HG02588 (cell line): ENCODE measurements around the gene DPYSL3.

Experiments
- ATAC-seq: cut with Tn5 transposase; IDR thresholded peaks from one replicate; pipeline ENCODE4 v1.9.1; 2021; ENCODE audit warnings: mild to moderate bottlenecking, moderate library complexity; ENCODE audit not compliant: unreplicated experiment

DPYSL3 gene

DNA sequence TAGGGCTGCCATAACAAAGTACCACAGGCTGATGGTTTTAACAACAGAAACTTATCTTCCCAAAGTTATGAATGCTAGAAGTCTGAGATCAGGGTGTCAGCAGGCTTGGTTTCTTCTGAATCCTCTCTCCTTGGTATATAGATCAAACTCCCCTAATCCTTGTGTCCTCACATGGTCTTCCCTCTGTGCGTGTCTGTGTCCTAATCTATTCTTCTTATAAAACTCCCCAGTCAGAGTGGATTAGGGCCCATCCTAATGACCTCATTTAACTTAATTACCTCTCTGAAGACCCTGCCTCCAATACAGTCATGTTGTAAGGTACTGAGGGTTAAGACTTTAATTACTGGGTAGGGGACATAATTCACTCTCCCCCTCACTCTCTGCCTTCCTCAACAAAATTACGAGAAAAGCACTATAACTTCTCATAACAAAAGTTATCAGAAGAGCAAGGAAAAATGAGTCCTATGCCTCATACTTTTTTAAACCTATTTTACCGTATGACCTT is 68.6 kb downstream of the DPYSL3 start:
- no peak for ATAC-seq

DNA sequence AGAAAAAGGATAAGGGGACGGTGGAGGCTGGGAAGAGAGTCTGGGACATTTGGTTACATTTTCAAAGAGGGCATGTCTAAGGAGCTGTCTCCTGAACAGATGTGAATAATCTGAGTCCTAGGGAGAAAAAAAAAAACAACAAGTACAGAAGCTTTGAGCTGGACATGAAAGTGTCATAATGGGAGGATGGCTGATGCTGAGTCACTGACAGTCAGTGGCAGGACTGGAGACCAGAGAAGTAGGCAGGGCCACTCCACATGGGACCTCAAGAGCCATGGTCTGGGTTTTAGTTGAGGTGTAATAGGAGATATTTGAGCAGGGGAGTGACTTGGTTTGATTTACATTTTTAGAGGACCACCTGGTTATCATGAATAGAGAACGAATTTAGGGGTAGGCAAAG is 70.6 kb downstream of the DPYSL3 start:
- ATAC-seq: no peak

DNA sequence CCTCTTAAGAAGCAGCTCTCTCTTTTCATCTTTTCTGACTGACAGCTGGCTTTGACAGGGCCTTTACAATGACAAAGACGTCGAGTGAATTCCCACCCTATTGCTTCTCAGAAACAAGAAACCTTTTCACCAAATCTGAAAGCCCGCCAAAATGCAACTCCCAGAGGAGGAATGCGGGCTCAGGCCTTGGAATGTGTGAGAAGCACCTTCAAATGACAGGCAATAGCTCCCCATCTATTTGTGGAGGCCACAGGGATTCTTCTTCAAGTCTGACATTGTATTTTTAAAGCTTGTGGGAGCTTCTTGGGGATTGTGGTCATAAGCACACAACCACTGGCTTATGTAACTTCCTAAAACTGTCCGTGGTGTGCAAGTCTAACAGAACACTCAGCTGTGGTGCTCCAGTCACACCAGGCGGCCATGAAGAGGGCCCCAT is 72.7 kb downstream of the DPYSL3 start:
- ATAC-seq: no peak

DNA sequence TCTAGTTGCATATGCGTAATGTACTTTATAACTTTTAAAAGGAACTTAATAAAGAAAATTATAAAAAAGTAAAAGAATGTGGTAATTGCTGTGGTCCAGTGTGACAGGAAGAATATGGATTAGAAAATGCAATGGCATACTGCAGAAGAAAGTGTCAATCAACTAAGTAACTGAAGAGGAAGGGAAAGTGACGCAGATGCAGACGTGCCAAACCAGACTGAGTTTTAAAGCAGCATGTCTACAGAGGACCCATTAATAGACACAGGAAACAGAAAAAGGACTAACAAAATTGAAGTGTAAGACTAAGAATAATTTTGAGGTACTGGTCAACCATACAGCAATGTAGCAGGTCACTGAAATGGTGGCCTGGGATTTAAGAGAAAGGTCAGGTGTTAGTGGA is 73.3 kb downstream of the DPYSL3 start:
- ATAC-seq: no peak

DNA sequence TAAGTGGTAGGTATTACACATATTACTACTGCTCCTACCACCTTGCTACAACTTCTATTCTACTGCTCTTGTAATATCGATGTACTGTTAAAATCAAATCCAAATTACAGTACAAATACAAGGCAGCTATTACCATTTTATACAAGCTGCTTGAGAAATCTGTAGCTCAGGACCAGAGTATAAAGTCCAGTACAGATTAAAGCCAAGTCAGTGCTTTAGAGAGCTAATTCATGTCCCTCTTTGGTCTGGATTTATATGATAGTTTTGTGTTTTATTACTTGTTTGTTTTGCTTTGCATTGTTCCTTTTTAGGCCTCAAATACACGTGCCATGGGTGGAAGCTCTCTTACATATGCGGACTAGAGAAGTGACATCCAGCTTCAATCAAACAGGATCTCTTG is 75.8 kb downstream of the DPYSL3 start:
- no peak for ATAC-seq

DNA sequence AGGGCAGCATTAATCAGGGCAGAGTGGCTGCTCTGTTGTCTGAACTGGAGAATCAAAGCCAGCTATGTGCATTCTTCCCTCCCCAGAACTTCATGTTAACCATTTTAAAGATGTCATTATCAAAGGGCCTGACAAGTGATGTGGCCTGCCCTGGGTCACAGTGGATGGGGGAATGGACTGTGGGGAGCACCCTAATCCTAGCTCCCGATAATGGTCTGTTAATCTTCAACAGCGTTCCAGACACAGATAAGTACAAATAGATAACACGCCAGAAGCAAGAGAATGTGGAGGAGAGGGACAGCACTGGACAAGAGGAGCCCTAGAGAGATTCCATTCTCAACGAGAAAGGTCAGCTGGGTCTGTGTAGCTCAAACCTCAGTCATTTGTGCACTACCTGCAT is 77.5 kb downstream of the DPYSL3 start:
- ATAC-seq: no peak

DNA sequence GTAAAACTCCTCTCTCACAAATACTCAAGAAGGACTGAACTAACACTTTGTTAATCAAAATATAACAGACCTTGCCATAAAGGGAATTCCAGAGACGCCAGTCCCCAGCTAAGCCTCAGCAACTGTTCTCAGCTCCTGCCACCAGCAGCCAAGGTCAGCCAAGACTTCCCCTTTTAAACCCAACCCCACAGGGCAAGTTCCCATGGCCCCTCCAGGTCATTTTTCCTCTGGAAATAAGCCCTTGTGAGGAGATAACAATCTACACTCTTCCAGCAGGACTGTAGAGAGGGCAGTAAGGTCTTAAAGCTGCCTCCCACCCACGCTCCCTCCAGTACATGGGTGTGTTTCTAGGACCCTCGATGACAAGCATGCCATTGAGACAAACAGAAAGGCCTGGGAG is 78.3 kb downstream of the DPYSL3 start:
- no peak for ATAC-seq

DNA sequence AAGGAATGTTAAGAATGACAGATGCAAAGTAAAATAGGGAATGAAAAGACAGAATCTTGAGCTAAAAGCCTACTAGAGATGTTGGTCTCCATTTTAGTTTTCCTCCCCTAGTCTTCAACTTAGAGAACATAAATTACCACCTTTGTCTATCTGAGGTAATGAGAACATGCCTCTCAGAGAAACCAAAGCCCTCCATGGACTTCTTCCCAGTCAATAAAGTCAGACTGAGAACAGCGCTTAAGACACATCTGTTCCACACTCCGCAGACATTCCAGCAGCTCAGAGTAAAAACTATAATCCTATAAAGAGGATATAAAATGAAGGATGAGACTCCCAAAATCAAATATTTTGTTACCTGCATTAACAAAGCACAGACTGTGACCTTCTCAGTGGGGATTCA is 79.2 kb downstream of the DPYSL3 start:
- ATAC-seq: no peak

DNA sequence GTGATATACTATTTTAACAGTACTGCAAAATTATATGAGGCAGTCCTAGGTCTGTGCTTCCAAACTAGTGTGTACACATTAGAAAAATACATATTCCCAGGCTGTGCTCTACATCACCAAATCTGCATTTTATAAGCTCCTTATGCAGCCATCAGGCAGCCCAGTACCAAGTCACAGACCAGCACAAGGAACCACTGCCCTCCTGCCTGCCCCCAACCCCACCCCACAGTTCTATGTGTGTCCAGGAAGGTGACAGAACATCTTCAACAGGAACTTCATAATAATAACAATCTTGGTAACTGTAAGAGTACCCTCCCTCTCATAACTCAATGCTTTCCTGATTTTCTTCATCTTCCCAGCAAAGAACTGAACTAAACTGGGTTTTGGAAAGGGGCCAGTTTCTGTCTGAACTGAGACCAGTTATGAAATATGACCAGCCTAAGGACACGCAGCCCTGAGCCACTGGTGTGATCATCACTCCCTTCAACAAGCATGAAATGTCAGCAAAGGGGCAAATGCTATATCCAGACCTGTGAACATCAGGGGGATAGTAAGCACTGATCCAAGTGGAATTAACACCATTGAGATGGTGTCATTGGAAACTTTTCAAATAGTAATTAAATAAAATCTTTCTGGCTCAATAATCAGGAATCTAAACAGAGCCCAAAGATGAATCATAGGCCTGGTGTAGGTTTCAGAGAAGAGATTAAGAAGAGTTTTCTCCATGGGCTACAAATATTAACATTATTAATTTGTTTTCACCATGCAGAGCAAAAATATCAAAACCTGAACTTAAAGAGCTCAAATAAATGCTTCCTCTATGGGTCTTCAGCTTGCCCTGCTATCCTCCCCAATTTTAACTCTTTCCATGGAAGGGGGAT is 82.1 kb downstream of the DPYSL3 start:
- no peak for ATAC-seq

DNA sequence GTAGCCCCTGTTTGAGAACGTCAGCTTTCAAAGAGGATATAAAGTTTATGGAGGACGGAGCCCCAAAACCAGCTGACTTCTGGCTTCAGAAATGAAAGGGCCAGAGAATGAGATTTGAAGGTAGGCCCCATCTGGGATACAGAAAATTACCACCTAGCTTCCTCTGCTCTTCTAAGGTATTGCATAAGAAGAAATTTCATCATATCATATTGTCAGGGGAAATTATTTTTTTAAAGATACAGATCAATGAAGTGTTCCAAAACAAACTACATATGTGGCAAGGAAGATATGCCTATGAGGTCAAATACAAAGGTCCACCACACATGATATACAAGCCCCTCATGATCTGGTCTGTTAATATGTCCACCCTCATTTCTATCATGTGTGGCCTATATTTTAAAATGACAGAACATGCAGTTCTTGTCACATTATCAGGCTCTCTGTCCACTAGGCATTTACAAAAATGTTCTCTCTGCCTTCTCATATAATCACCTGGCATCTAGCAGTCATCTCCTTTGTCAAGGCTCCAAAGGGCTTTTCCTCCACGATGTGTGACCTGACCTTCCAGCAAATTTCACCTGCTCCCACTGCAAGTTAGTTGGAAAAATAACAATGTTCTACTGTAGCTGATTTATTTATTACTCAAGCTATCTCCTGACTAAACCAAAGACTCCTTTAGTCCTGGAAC is 83.1 kb downstream of the DPYSL3 start:
- ATAC-seq: no peak

DNA sequence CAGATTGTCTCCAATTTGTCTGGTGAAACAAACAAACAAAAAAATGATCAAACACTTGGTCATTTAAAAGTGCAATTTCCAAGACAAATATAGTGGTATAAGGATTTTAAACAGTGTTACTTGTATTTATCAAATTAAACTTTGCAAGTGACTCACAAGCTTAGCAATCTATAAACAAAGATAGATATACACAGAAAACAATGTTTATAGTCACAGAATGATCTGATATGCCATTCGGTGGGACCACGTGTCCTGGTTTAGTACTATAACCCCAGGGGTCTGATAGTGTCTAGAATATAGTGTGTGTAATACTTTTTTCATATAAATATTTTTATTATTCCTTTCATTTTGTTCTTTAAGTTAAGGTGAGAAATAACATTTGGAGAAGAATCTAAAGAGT is 91.3 kb downstream of the DPYSL3 start:
- ATAC-seq: no peak

DNA sequence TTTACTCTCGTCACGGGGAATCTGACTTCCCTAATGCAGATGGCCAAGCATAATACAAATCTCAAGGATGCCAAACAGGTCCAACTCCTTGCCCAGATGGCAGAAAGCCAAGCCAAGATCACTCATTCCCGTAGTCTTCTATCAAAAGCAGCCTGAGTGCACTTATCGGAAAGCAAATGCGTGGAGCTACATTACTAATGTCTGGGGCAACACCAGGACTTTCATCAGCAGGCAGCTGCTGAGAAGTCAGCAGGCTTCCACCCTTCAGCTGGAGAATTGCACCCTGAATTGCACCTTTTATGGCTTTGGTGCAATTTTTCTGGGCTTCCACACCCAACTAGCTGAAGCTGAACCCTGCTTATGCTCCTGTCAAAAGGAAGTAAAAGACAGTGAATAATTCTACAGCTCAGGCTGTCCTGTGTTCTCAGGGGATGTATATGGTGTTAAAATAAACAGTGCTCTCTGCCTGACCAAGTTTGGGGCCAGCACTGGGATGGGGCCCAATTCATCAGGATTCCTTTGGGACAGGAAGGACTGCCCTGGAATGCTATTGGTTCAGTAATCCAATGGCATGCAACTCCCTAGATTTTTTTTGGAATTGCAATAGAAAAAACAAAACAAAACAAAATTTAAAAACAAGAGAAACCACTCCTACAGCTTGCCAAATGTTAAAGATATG is 92.6 kb downstream of the DPYSL3 start:
- no peak for ATAC-seq

DNA sequence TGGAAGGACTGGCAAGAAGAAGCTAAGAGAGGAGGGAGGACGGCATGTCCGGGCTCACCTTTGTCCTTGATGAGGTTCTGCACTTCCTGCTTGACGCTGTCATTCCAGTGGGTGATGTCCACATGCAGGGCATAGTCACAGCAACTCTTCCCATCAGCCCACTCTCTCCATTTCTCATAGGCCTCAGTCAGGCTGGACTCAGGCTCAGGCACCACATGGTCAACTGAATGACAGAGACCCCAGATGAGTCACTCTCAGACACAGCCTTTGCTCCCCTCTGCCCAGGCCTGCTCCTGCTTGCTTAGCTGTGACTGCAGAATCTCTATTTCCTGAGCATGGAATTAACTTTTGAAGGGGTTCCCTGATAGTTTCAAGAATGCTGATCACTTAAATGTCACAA is 94.2 kb downstream of the DPYSL3 start:
- no peak for ATAC-seq

DNA sequence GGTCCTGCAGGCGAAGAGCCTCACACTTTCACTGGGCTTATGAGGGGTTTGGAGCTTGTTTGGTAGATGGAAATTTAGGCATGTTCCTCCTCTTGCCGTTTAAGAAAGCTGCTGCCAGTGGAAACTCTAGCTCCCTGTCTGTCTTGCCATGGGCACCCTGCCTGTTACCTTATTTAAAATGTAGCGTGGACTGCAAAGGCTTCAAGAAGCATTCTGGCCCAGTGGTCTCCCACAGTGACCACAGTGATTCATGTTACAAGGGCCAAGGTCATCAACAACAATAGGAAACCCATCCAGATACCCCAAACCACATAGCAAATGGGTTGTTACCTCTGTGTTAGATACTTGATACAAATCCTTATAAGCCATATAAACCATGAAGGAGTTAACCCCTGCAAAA is 96.6 kb downstream of the DPYSL3 start:
- ATAC-seq: no peak

DNA sequence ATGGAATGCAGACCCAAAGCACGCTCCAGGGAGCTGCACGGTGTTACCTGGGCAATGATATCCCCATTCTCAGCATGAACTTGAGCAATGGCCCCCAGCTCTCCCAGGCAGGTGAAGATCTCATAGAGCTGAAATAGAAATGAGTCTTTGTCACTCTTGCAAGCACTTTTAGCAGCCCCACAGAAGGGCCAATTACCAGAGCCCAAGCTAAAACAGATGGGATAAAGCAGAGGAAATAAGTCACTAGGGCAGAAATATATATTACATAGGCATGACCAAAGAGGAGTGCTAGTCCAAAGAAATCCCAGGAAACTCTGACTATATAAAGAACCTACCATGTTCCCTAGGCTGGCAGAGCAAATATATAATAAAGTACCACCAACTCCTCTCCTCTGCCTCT is 97.3 kb downstream of the DPYSL3 start:
- ATAC-seq: no peak

DNA sequence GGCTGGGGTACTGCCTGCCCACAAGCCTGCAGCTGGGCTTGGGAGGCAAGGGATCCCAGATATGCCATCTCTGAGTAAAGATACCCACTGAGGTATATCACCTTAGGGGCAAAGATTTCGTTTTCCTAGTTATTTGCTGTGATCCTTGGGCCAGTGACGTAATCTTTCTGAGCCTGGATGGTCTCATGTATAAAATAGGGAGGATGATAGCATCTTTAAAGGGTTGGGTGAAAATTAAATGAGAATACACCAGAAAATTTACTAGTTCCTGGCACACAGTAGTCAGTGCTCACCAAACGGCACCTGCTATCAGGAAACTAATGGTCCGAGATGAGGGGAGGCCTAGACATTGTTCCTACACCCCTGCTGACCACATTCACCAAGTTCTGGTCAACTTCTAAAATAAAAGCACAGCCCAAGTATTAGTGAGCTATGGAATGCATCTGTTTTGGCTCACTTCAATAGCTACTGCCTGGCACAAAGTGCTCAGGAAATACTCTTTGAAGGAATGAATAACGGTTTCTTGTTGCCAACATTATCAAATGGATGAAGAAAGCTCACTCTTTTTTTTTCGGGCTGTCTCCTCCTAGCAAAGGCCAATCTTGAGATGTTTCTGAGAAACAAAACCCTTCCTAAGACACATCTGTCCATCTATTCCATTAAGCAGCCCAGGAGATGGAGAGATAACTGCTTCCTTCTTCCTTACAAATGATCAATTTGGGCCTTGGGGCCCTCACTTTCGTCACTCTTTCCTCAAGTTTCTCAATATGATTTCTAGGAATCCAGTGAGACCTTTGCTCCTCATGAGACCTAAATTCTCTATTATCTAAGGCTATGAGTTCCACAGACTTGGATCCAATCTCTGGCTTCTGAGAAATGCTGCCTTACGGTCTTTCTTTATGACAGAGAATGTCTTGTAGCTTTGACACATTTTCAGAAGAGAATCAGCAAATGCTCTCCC is 98.2 kb downstream of the DPYSL3 start:
- ATAC-seq: no peak

DNA sequence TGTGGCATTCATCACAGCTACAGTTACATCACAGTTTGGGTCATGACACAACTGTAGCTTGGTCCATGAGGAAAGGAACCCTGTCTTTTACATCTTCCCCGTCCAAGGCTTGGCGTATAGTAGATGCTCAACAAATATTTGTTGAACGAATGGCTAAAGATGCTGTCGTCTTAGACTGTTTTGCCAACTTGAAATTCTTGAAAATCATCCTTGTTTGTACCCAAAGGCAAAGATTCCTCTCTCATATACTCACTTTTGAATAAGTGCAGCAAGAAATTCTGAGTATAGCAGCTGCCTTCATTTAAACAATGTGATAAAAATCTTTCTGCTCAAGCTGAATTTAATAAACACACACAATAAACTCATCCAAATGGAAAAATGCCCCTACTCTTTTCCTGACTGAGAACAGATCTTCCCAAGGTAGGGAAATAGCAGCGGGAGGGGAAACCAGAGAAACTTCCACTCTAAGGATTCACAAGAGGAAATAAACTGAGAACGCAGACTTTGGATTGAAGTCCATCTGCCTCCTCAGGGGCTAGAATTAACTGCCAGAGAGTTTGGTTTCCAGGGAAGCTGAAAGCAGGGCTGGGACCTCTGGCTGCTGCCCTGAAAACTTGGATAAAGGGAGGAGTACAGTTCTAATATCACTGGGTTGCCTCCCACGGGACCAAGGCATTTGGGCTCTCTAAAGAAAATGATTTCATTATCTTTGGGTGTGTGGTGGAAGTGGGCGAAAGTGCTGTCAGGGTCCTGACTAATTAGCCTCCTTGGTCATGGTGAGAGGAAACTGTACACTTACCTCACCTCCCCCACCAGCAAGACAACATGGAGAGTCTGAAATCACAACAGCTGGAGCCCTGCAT is 99.1 kb downstream of the DPYSL3 start:
- ATAC-seq: no peak

DNA sequence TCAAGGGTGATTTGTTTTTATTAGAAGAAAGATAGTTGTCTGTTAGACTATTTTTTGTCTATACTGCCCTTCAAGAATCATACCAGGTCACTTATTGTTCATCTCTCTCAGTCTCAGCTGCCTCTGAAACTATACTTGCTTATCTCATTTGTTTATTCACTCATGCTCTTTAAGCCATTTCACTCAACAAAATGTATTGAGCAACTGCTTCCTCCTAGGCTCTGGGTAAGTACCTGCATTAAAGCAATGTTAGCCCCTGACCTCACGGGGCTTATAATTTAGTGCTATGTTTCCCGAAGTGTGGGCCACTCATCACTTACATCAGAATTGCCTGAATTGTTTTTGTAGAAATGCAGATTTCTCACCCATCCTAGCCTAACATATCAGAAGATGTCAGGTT is 100.9 kb downstream of the DPYSL3 start:
- ATAC-seq: no peak

DNA sequence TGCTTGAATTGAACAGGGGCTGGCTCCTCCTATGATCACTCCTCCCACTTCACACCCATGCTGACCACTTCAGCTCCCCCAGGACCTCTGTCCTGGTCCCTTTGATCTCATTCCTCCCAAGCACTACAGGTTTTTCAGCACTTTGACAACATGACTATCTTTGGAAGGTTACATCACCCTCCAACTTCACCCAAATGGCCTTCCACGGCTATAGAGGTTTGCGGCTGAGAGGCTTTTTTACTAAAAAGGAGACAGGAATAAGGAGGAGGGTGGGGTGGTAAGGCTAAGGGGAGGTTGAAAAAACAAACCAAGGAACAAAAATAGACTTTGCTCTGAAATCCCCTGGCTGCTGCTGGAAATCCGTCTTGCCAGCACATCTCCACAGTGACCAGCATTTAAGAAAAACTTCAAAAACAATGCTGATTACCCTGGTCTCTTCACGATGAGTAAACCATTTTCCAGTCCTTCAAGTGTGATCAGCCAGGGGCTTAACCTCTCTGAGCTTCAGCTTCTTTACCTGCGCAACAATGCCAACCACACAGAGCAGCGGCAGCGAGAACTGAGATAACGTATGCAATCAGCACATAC is 102.7 kb downstream of the DPYSL3 start:
- no peak for ATAC-seq
